HepG2 (cell line): ENCODE results near the gene TTC31. TPM values are rescaled to one million over a fixed set of nuclear protein-coding genes. Genes with fewer than 3 reads are reported as not detected.

Experiments used
- CAMTA2 ChIP-seq: sonication (generic); formaldehyde crosslinking; IDR thresholded peaks from 2 replicates; pipeline ENCODE4 v1.4.0; 2020; ENCODE audit warnings: mild to moderate bottlenecking, missing genetic modification reagents, borderline replicate concordance
- ETV5 ChIP-seq: IDR thresholded peaks from 2 replicates; pipeline ENCODE4 v1.6.1; 2018; ENCODE audit warnings: missing biosample characterization, missing genetic modification reagents, inconsistent platforms, borderline replicate concordance
- GATA4 ChIP-seq: sonication (generic); IDR thresholded peaks from 2 replicates; pipeline ENCODE4 v1.6.1; 2016; ENCODE audit warnings: antibody characterized with exemption, low read depth, borderline replicate concordance
- HNF1A ChIP-seq, 2 experiments: sonication (generic) in 1 of 2; formaldehyde crosslinking in 1 of 2; IDR thresholded peaks; 2 replicates each; pipeline versions ENCODE4 v1.4.0 to v1.6.1; 2016 to 2020; ENCODE audit warnings: borderline replicate concordance in 1 of 2, low read depth in 1 of 2, mild to moderate bottlenecking in 1 of 2, missing genetic modification reagents in 1 of 2
- HNRNPLL ChIP-seq: fragments of 200-400 bp; formaldehyde crosslinking; IDR thresholded peaks from 2 replicates; pipeline ENCODE4 v1.6.1; 2017; ENCODE audit warnings: mild to moderate bottlenecking, low read depth, low read length; ENCODE audit not compliant: poor library complexity, severe bottlenecking
- MAFF ChIP-seq: IDR thresholded peaks from 2 replicates; pipeline ENCODE4 v1.6.1; 2011; ENCODE audit warnings: low read depth, low read length, improper control_type of control experiment
- SAP130 ChIP-seq: IDR thresholded peaks from 2 replicates; pipeline ENCODE4 v1.6.1; 2016; ENCODE audit warnings: low read depth
- SIX1 ChIP-seq: sonication (generic); formaldehyde crosslinking; IDR thresholded peaks from 2 replicates; pipeline ENCODE4 v1.4.0; 2020; ENCODE audit warnings: missing genetic modification reagents, borderline replicate concordance
- SUZ12 ChIP-seq: fragments of 150-350 bp; IDR thresholded peaks from 2 replicates; pipeline ENCODE4 v1.6.1; 2014; ENCODE audit warnings: low read depth, low read length
- U2AF1 ChIP-seq: fragments of 200-400 bp; formaldehyde crosslinking; optimal IDR thresholded peaks from 2 replicates; pipeline ENCODE3; 2017; ENCODE audit warnings: mild to moderate bottlenecking, low read depth, low read length
- ZFP41 ChIP-seq: sonication (generic); formaldehyde crosslinking; IDR thresholded peaks from 2 replicates; pipeline ENCODE4 v1.4.0; 2020; ENCODE audit warnings: mild to moderate bottlenecking, missing genetic modification reagents, borderline replicate concordance
- ZNF12 ChIP-seq: sonication (generic); formaldehyde crosslinking; IDR thresholded peaks from 2 replicates; pipeline ENCODE4 v1.5.0; 2020; ENCODE audit warnings: missing genetic modification reagents
- ZNF34 ChIP-seq: sonication (generic); formaldehyde crosslinking; IDR thresholded peaks from 2 replicates; pipeline ENCODE4 v1.4.0; 2020; ENCODE audit warnings: mild to moderate bottlenecking, missing genetic modification reagents, borderline replicate concordance
- ZNF703 ChIP-seq: sonication (generic); formaldehyde crosslinking; IDR thresholded peaks from 2 replicates; pipeline ENCODE4 v1.5.1; 2020; ENCODE audit warnings: missing genetic modification reagents, mild to moderate bottlenecking, moderate library complexity, borderline replicate concordance
- ZNF766 ChIP-seq: sonication (generic); formaldehyde crosslinking; IDR thresholded peaks from 2 replicates; pipeline ENCODE4 v1.5.0; 2020; ENCODE audit warnings: missing genetic modification reagents, borderline replicate concordance
- polyA plus RNA-seq, 8 experiments: library from polyadenylated mRNA; depleted of rRNA in 3 of 8; stranded (reverse) in 7 of 8; unstranded in 1 of 8; fragments of >200 nt; fragmentation: Illumina TruSeq in 4 of 8; extraction: Trizol in 4 of 8; gene quantifications; 2 replicates each; pipeline versions ENCODE4 v1.2.1 to v1.2.3, GENCODE V29; 2011 to 2016; ENCODE audit warnings: low read depth in 4 of 8, missing spikeins in 1 of 8, mixed read lengths in 1 of 8; ENCODE audit not compliant: insufficient read depth in 1 of 8
- total RNA-seq, 5 experiments: library from RNA; depleted of rRNA; stranded (reverse); fragments of >200 nt; fragmentation: Illumina TruSeq; extraction: Trizol; gene quantifications; 2 replicates each; pipeline ENCODE4 v1.2.3, GENCODE V29; 2016; ENCODE audit warnings: low read depth in 1 of 5
- TF ChIP-seq, protein P1 (sequence below): sonication (generic); formaldehyde crosslinking; IDR thresholded peaks from 2 replicates; pipeline ENCODE4 v1.4.0; 2020; ENCODE audit warnings: missing genetic modification reagents
- TF ChIP-seq, protein P2 (sequence below): sonication (generic); formaldehyde crosslinking; IDR thresholded peaks from 2 replicates; pipeline ENCODE4 v1.4.0; 2020; ENCODE audit warnings: mild to moderate bottlenecking, missing genetic modification reagents, borderline replicate concordance

The TTC31 gene
- total and polyA plus RNA-seq, 2 of the 13 experiments (the other 11 are each of a cell fraction or from before 2014, with no cell fraction given): 28.3 to 39.5 TPM

- TF ChIP-seq ZFP41 (no peak; the same call in 1 of the 2 replicates), ZNF766 (peak; percentile 26), SIX1 (CRISPR knock-in tag) (peak; percentile 47; the same call in 1 of the 2 replicates), ZNF34 (CRISPR knock-in tag) (peak; percentile 93), HNRNPLL (peak; percentile 67), SAP130 (CRISPR knock-in tag) (peak; percentile 93), ZNF703 (CRISPR knock-in tag) (peak; percentile 88), SUZ12 (no peak), MAFF (no peak), CAMTA2 (CRISPR knock-in tag) (peak; percentile 88; the same call in 1 of the 2 replicates), ZNF12 (0 out of 2 replicates have a peak, but pooled peaks have one; percentile 61), U2AF1 (no peak), GATA4 (peak; percentile 88; the same call in 1 of the 2 replicates), ETV5 (CRISPR knock-in tag) (peak; percentile 18; the same call in 1 of the 2 replicates), HNF1A (IDR thresholded peaks at IDR 0.05; ENCODE audit: low read depth) (peak; percentile 91; the same call in 1 of the 2 replicates), HNF1A (CRISPR knock-in tag; IDR thresholded peaks at IDR 0.05; ENCODE audit: borderline replicate concordance) (peak; percentile 95)
- TF ChIP-seq, protein P1, sequence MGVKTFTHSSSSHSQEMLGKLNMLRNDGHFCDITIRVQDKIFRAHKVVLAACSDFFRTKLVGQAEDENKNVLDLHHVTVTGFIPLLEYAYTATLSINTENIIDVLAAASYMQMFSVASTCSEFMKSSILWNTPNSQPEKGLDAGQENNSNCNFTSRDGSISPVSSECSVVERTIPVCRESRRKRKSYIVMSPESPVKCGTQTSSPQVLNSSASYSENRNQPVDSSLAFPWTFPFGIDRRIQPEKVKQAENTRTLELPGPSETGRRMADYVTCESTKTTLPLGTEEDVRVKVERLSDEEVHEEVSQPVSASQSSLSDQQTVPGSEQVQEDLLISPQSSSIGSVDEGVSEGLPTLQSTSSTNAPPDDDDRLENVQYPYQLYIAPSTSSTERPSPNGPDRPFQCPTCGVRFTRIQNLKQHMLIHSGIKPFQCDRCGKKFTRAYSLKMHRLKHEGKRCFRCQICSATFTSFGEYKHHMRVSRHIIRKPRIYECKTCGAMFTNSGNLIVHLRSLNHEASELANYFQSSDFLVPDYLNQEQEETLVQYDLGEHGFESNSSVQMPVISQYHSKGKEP (CRISPR knock-in tag): no peak
- TF ChIP-seq, protein P2, sequence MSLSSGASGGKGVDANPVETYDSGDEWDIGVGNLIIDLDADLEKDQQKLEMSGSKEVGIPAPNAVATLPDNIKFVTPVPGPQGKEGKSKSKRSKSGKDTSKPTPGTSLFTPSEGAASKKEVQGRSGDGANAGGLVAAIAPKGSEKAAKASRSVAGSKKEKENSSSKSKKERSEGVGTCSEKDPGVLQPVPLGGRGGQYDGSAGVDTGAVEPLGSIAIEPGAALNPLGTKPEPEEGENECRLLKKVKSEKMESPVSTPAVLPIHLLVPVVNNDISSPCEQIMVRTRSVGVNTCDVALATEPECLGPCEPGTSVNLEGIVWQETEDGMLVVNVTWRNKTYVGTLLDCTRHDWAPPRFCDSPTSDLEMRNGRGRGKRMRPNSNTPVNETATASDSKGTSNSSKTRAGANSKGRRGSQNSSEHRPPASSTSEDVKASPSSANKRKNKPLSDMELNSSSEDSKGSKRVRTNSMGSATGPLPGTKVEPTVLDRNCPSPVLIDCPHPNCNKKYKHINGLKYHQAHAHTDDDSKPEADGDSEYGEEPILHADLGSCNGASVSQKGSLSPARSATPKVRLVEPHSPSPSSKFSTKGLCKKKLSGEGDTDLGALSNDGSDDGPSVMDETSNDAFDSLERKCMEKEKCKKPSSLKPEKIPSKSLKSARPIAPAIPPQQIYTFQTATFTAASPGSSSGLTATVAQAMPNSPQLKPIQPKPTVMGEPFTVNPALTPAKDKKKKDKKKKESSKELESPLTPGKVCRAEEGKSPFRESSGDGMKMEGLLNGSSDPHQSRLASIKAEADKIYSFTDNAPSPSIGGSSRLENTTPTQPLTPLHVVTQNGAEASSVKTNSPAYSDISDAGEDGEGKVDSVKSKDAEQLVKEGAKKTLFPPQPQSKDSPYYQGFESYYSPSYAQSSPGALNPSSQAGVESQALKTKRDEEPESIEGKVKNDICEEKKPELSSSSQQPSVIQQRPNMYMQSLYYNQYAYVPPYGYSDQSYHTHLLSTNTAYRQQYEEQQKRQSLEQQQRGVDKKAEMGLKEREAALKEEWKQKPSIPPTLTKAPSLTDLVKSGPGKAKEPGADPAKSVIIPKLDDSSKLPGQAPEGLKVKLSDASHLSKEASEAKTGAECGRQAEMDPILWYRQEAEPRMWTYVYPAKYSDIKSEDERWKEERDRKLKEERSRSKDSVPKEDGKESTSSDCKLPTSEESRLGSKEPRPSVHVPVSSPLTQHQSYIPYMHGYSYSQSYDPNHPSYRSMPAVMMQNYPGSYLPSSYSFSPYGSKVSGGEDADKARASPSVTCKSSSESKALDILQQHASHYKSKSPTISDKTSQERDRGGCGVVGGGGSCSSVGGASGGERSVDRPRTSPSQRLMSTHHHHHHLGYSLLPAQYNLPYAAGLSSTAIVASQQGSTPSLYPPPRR (CRISPR knock-in tag): peak; percentile 61; the same call in 1 of the 2 replicates
Observed at GRCh38 chr2:74441690-74442482, 41.0 kb upstream of the TTC31 start, which contains the start of gene RTKN (continued).
